ENCODE measurements around the gene MICB.

Gene MICB

DNA sequence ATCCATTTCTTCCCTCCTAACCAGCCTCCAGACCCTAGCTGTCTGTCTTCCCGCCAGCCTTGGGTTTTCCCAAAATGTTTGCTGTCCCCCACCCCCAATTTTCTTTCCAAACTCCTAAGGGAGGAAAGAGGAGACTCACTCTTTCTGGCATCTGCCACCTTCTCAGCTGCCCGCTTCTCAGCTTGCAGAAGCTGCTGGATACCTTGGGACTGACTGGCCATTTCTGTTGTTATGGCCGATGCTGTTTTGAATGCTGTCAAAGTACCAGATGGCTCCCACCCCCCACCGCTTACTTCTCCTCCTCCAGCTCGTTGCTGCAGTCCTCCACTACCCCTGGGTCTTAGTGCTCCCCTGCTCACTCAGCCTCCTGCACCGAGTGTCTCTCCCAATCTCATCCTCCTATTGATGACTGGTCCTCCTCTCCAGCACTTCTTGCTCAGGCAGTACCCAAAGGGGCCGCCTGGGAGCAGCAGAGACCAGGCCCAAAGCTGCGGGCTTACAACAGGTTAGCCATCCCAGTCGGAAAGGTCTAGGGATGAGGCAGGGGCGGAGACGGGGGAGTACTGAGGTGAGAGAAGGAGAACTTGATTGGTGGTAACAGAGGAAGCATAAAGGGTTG, 48.5 kb downstream of the MICB start, which contains the start of gene ATP6V1G2 (continued):
- TF ChIP-seq PRDM2 (tag by site-specific recombination; IDR thresholded peaks at IDR 0.05; ENCODE audit: borderline replicate concordance) (no peak), ZNF223 (tag by site-specific recombination; IDR thresholded peaks at IDR 0.05) (no peak), GLI2 (tag by site-specific recombination; IDR thresholded peaks at IDR 0.05; ENCODE audit: borderline replicate concordance, low read depth) (no peak), ZNF621 (tag by site-specific recombination; IDR thresholded peaks at IDR 0.05) (no peak), MYNN (tag by site-specific recombination; IDR thresholded peaks at IDR 0.05; ENCODE audit: borderline replicate concordance) (no peak), BCL11B (tag by site-specific recombination; IDR thresholded peaks at IDR 0.05; ENCODE audit: low read depth) (no peak), ZNF19 (tag by site-specific recombination; IDR thresholded peaks at IDR 0.05; ENCODE audit: low read depth) (no peak), KLF9 (tag by site-specific recombination; IDR thresholded peaks at IDR 0.05; ENCODE audit: low read depth) (0 out of 2 replicates have a peak, but pooled peaks have one; percentile 12), ZNF513 (tag by site-specific recombination; IDR thresholded peaks at IDR 0.05) (no peak), ZNF24 (tag by site-specific recombination; IDR thresholded peaks at IDR 0.05) (0 out of 2 replicates have a peak, but pooled peaks have one; percentile 65), ZNF423 (tag by site-specific recombination; IDR thresholded peaks at IDR 0.05) (no peak), ZNF626 (tag by site-specific recombination; IDR thresholded peaks at IDR 0.05) (no peak), KLF8 (tag by site-specific recombination; IDR thresholded peaks at IDR 0.05) (no peak; the same call in 1 of the 2 replicates), ZNF10 (tag by site-specific recombination; IDR thresholded peaks at IDR 0.05) (peak; percentile 89), ZNF133 (tag by site-specific recombination; IDR thresholded peaks at IDR 0.05) (no peak), ZNF785 (tag by site-specific recombination; IDR thresholded peaks at IDR 0.05) (no peak), ZBTB6 (tag by site-specific recombination; IDR thresholded peaks at IDR 0.05) (no peak), EGR2 (tag by site-specific recombination; IDR thresholded peaks at IDR 0.05; ENCODE audit: low read depth) (peak; percentile 34), ZNF660 (tag by site-specific recombination; IDR thresholded peaks at IDR 0.05) (peak; percentile 96), ZNF473 (tag by site-specific recombination; IDR thresholded peaks at IDR 0.05) (no peak), ZNF561 (tag by site-specific recombination; IDR thresholded peaks at IDR 0.05; ENCODE audit: borderline replicate concordance) (0 out of 2 replicates have a peak, but pooled peaks have one; percentile 39), KLF7 (tag by site-specific recombination; IDR thresholded peaks at IDR 0.05; ENCODE audit: borderline replicate concordance) (no peak), ZNF830 (tag by site-specific recombination; IDR thresholded peaks at IDR 0.05; ENCODE audit: low read depth) (no peak)
- TF ChIP-seq, protein P1, sequence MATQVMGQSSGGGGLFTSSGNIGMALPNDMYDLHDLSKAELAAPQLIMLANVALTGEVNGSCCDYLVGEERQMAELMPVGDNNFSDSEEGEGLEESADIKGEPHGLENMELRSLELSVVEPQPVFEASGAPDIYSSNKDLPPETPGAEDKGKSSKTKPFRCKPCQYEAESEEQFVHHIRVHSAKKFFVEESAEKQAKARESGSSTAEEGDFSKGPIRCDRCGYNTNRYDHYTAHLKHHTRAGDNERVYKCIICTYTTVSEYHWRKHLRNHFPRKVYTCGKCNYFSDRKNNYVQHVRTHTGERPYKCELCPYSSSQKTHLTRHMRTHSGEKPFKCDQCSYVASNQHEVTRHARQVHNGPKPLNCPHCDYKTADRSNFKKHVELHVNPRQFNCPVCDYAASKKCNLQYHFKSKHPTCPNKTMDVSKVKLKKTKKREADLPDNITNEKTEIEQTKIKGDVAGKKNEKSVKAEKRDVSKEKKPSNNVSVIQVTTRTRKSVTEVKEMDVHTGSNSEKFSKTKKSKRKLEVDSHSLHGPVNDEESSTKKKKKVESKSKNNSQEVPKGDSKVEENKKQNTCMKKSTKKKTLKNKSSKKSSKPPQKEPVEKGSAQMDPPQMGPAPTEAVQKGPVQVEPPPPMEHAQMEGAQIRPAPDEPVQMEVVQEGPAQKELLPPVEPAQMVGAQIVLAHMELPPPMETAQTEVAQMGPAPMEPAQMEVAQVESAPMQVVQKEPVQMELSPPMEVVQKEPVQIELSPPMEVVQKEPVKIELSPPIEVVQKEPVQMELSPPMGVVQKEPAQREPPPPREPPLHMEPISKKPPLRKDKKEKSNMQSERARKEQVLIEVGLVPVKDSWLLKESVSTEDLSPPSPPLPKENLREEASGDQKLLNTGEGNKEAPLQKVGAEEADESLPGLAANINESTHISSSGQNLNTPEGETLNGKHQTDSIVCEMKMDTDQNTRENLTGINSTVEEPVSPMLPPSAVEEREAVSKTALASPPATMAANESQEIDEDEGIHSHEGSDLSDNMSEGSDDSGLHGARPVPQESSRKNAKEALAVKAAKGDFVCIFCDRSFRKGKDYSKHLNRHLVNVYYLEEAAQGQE (tag by site-specific recombination; IDR thresholded peaks at IDR 0.05), result no peak
- TF ChIP-seq, protein P2, sequence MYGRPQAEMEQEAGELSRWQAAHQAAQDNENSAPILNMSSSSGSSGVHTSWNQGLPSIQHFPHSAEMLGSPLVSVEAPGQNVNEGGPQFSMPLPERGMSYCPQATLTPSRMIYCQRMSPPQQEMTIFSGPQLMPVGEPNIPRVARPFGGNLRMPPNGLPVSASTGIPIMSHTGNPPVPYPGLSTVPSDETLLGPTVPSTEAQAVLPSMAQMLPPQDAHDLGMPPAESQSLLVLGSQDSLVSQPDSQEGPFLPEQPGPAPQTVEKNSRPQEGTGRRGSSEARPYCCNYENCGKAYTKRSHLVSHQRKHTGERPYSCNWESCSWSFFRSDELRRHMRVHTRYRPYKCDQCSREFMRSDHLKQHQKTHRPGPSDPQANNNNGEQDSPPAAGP (tag by site-specific recombination; IDR thresholded peaks at IDR 0.05), result peak; percentile 59
